Caco-2 (cell line): ENCODE measurements around the gene MRGPRG. TPM values are rescaled to one million over a fixed set of nuclear protein-coding genes. Genes with fewer than 3 reads are reported as not detected.

Experiments used
- BruUV-seq: library from RNA; stranded (reverse); fragments of 400-500 nt; replicated peaks from 2 replicates; lab custom pipeline; 2021; lab: Mats Ljungman, UMichigan
- CTCF ChIA-PET: fragments of 300-600 bp; sonication (Branson Sonifier 250); formaldehyde crosslinking; loops from one replicate; lab custom pipeline; 2022; ENCODE audit warnings: antibody characterized with exemption; lab: Charles Lee
- POLR2A ChIA-PET: fragments of 300-600 bp; sonication (Branson Sonifier 250); formaldehyde crosslinking; loops from one replicate; lab custom pipeline; 2022; ENCODE audit warnings: antibody characterized with exemption; lab: Charles Lee
- DNase-seq, 2 experiments: peaks; one replicate each; pipeline versions ENCODE4 v3.0.0 to v3.0.0-alpha.2; 2020 to 2022
- H3K27me3 ChIP-seq: replicated peaks from 2 replicates; pipeline ENCODE4 v1.6.0; 2011; ENCODE audit warnings: low read length; ENCODE audit not compliant: control insufficient read depth, insufficient read depth
- H3K36me3 ChIP-seq: 2 replicates; pipeline ENCODE4 v1.5.1; 2011; ENCODE audit warnings: low read length; ENCODE audit not compliant: control insufficient read depth, insufficient read depth
- H3K4me1 ChIP-seq: fragments of 250-450 bp; sonication (Bioruptor Pico); 2 replicates; pipeline ENCODE4 v1.5.1; 2020; ENCODE audit warnings: mild to moderate bottlenecking
- H3K4me3 ChIP-seq: 2 replicates; pipeline ENCODE4 v1.5.1; 2011; ENCODE audit warnings: low read depth, mild to moderate bottlenecking, control low read depth, low read length
- H3K9me3 ChIP-seq: fragments of 250-450 bp; sonication (Bioruptor Pico); 2 replicates; pipeline ENCODE4 v1.5.1; 2020; ENCODE audit warnings: mild to moderate bottlenecking, moderate library complexity
- H3K27ac Mint-ChIP-seq: one replicate; pipeline ENCODE4 v1.8.0; 2022; ENCODE audit warnings: mixed read lengths; ENCODE audit not compliant: unreplicated experiment
- H3K27me3 Mint-ChIP-seq: one replicate; pipeline ENCODE4 v1.8.0; 2022; ENCODE audit warnings: mixed read lengths; ENCODE audit not compliant: insufficient read depth, unreplicated experiment
- H3K36me3 Mint-ChIP-seq: one replicate; pipeline ENCODE4 v1.8.0; 2022; ENCODE audit warnings: mild to moderate bottlenecking, mixed read lengths; ENCODE audit not compliant: insufficient read depth, unreplicated experiment
- H3K4me1 Mint-ChIP-seq: one replicate; pipeline ENCODE4 v1.8.0; 2022; ENCODE audit warnings: low read depth, mixed read lengths; ENCODE audit not compliant: unreplicated experiment
- H3K4me3 Mint-ChIP-seq: one replicate; pipeline ENCODE4 v1.8.0; 2022; ENCODE audit warnings: mild to moderate bottlenecking, moderate library complexity, mixed read lengths; ENCODE audit not compliant: unreplicated experiment
- H3K9me3 Mint-ChIP-seq: one replicate; pipeline ENCODE4 v1.8.0; 2022; ENCODE audit warnings: mixed read lengths; ENCODE audit not compliant: unreplicated experiment
- CTCF ChIP-seq, 2 experiments: fragments of 200-600 bp in 1 of 2; IDR thresholded peaks; 1 replicate in 1 of 2; 2 replicates in 1 of 2; pipeline versions ENCODE4 v1.5.1 to v1.8.0; 2011 to 2022; ENCODE audit warnings: antibody characterized with exemption in 1 of 2, control low read depth in 1 of 2, inconsistent platforms in 1 of 2, low read depth in 1 of 2, low read length in 1 of 2, mild to moderate bottlenecking in 1 of 2, moderate library complexity in 1 of 2; ENCODE audit not compliant: insufficient read depth in 1 of 2, severe bottlenecking in 1 of 2, unreplicated experiment in 1 of 2
- intact Hi-C: fragments of 100-400 bp; cut with micrococcal nuclease; formaldehyde crosslinking; loops from one replicate; pipeline ENCODE4 v1.10.0; 2022; ENCODE audit not compliant: unreplicated experiment
- total RNA-seq: library from RNA; stranded (reverse); gene quantifications from 2 replicates; pipeline ENCODE4 v1.2.3, GENCODE V29; 2022

The MRGPRG gene
- total RNA-seq, 1 experiment from 2014 or later, result not detected

- Histone ChIP-seq H3K27me3 (no peaks in the 10 kb centered on the region), H3K9me3 (peaks cover 2% of the 10 kb centered on the region), H3K4me3 (no peak overlapping the region), H3K4me1 (no peaks in the 10 kb centered on the region), H3K36me3 (no peaks in the 10 kb centered on the region)
- intact Hi-C loops, result no loop called here
- BruUV-seq, result no TSS peak
- ChIA-PET CTCF (no interaction called here), POLR2A (no interaction called here)
- Mint-ChIP-seq H3K4me3 (no peak overlapping the region), H3K36me3 (no peaks in the 10 kb centered on the region), H3K27ac (no peak overlapping the region), H3K27me3 (peaks cover 2% of the 10 kb centered on the region), H3K4me1 (no peaks in the 10 kb centered on the region), H3K9me3 (peaks cover 13% of the 10 kb centered on the region)
- no peak for TF ChIP-seq CTCF (IDR thresholded peaks at IDR 0.05; ENCODE audit: insufficient read depth in 1 of 2, low read depth in 1 of 2, low read length in 1 of 2, severe bottlenecking in 1 of 2, unreplicated experiment in 1 of 2)
- DNase-seq, result no peak
These were observed 36.2 kb downstream of the MRGPRG start for GRCh38 chr11:3182462-3182852.

GRCh38 chr11:3181725-3182461, 36.7 kb downstream of the MRGPRG start:
- no peak for DNase-seq
- ChIA-PET POLR2A (no interaction called here), CTCF (no interaction called here)
- Mint-ChIP-seq H3K9me3 (peaks cover 19% of the 10 kb centered on the region), H3K4me1 (no peaks in the 10 kb centered on the region), H3K4me3 (no peak overlapping the region), H3K27ac (no peak overlapping the region), H3K36me3 (no peaks in the 10 kb centered on the region), H3K27me3 (no peaks in the 10 kb centered on the region)
- peaks cover 7% of the 10 kb centered on the region for H3K9me3 ChIP-seq
- no peaks in the 10 kb centered on the region for H3K36me3 ChIP-seq
- no TSS peak for BruUV-seq
- TF ChIP-seq CTCF (IDR thresholded peaks at IDR 0.05; ENCODE audit: insufficient read depth in 1 of 2, low read depth in 1 of 2, low read length in 1 of 2, severe bottlenecking in 1 of 2, unreplicated experiment in 1 of 2), result no peak
- H3K4me1 ChIP-seq, result no peaks in the 10 kb centered on the region
- no peaks in the 10 kb centered on the region for H3K27me3 ChIP-seq
- intact Hi-C loops, result no loop called here
- no peak overlapping the region for H3K4me3 ChIP-seq

GRCh38 chr11:3180869-3181268, 37.7 kb downstream of the MRGPRG start:
- no TSS peak for BruUV-seq
- CTCF ChIA-PET, result no interaction called here
- TF ChIP-seq CTCF (IDR thresholded peaks at IDR 0.05; ENCODE audit: insufficient read depth in 1 of 2, low read depth in 1 of 2, low read length in 1 of 2, severe bottlenecking in 1 of 2, unreplicated experiment in 1 of 2), result no peak
- intact Hi-C loops, result no loop called here
- no peak overlapping the region for H3K4me3 Mint-ChIP-seq
- H3K27me3 Mint-ChIP-seq, result no peaks in the 10 kb centered on the region
- no peak for DNase-seq
- H3K4me1 Mint-ChIP-seq, result no peaks in the 10 kb centered on the region
- peaks cover 20% of the 10 kb centered on the region for H3K9me3 Mint-ChIP-seq
- Histone ChIP-seq H3K36me3 (no peaks in the 10 kb centered on the region), H3K27me3 (no peaks in the 10 kb centered on the region; the same call in 1 of the 2 replicates), H3K4me1 (no peaks in the 10 kb centered on the region), H3K9me3 (peaks cover 17% of the 10 kb centered on the region), H3K4me3 (no peak overlapping the region)
- POLR2A ChIA-PET, result no interaction called here
- H3K27ac Mint-ChIP-seq, result no peak overlapping the region
- H3K36me3 Mint-ChIP-seq, result no peaks in the 10 kb centered on the region
